ENCODE results near the gene MRPS24.
"Not testable (repeated sequence)": the region's sequence is repeated elsewhere in the genome, so short reads cannot be mapped to it uniquely, and the experiment has no call there.

The MRPS24 gene

DNA sequence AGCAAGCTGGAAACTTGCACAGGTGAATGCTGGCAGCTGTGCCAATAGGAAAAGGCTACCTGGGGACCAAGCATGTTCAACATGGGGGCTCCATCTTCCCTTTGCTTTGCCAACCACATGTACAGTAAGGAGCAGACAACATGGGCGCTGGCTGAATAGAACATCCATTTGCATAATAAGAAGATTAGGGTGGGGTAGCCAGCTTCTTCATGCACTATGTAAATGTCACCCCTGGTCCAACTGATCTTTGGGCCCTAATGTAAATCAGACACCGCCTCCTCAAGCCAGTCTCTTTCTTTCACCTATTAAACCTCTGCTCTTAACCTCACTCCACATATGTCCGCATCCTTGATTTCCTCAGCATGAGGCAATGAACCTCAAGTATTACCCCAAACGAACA is 26.0 kb downstream of the MRPS24 start:
- in situ Hi-C loops (cut with MboI; ENCODE audit: low sequenced_read_pairs): no loop called here

DNA sequence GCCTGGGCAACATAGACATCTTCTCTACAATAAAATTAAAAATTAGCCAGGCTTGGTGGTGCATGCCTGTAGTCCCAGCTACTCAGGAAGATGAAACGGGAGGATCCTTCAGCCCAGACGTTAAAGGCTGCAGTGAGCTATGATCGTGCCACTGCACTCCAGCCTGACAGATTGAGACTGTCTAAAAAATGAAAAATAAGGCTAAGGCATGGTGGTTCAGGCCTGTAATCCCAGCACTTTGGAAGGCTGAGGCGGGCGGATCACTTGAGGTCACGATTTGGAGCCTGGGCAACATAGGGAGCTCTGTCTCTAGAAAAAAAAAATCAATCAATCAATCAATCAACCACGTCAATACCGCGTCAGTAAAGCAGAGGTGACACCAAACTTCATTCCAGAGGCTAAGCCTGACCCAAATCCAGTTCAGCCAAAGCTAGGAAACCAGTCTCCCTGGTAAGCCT is 31.1 kb downstream of the MRPS24 start:
- in situ Hi-C loops (cut with MboI; ENCODE audit: low sequenced_read_pairs): no loop called here

DNA sequence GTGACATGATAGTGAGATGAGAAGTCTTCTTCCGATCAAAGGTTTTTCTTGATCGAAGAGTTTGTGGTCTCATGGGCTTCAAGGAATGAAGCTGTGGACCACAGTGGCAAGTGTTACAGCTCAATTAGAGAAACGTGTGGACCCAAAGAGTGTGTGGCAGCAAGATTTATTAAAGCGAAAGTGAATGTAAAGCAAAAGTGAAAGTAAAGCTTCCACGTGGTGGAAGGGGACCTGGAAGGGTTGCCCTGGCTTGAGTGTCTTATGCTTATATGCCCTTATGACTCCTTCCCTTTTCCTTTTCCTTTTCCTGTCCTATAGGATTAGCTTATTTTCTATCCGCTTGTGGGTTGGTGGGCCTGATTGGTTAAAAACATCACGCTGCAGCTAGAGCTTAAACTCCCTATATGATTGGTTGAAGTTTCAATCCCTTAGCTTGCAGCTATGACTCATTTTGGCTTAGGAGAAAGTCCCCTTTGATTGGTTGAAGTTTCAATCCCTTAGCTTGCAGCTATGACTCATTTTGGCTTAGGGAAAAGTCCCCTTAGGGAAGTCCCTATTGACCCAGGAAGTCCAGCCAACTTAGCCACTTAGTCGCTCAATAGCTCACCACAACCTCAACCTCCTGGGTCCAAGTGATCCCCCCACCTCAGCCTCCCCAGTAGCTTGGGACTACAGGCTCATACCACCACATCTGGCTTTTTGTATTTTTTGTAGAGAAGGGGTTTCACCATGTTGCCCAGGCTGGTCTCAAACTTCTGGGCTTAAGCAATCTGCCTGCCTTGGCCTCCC is 34.7 kb downstream of the MRPS24 start:
- in situ Hi-C loops (cut with MboI; ENCODE audit: low sequenced_read_pairs): no loop called here

DNA sequence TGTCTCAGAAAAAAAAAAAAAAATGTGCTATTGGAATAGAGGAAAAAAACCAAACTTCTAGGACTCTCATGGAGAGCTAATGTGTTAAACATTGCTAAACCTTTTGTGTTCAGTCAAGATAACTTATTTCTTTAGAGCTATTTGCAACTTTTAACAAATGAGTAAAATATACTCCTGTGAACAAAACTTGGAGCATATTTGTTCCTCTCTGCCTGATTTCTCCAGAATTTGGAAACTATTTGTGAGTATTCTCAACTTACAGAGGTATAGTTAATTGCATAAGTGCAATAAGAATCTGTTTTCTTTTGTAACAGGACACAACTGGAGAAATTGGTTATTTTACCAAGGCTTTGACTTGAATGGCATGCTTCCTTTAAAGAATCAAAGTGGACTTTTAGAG is 38.4 kb downstream of the MRPS24 start:
- in situ Hi-C loops (cut with MboI; ENCODE audit: low sequenced_read_pairs): not testable (repeated sequence)

DNA sequence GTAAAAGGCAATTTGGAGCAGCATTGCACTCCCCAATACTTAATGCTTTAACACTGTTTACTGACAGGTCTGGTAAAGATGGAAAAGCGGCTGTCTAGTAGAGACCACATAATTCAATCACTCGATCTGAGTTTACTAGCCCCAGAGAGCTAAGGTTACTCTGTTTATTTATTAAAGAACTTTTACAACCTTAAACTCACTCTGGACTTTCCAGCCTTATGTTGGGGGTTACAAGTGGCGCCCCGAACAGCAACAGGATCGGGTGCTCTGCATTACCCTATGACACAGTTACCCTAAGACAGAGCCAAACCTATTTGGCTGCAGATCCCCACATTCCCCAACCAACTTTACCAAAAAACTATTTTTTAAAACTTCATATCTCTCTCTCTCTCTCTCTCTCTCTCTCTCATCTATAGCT is 43.9 kb downstream of the MRPS24 start:
- in situ Hi-C loops (cut with MboI; ENCODE audit: low sequenced_read_pairs): no loop called here

DNA sequence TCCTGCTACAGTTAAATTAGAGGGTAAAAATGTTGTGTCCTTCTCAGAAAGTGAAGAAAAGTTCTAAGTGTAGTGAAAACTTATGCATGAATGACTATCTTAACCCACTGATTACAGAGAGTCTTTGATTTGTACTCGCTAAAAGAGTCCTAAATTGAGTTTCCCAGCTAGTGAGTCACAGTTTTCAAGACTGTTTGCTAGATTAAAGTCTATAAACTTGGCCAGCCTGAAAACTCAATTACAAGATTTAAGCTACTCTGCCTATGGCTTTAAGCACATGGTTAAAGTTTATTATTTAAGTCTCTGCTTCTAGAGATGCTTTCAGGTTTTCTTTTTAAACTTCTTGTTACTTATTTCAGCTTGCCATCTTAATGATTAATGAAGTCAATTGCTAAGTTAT is 44.4 kb downstream of the MRPS24 start:
- in situ Hi-C loops (cut with MboI; ENCODE audit: low sequenced_read_pairs): no loop called here

DNA sequence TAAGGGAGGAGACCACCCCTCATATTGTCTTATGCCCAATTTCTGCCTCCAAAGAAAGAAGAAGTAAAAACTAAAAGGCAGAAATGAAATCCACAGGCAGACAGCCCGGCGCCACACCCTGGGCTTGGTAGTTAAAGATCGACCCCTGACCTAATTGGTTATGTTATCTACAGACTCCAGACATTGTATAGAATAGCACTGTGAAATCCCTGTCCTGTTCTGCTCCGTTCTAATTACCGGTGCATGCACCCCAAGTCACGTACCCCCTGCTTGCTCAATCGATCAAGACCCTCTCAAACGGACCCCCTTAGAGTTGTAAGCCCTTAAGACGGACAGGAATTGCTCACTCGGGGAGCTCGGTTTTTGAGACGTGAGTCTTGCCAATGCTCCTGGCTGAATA is 44.8 kb downstream of the MRPS24 start:
- in situ Hi-C loops (cut with MboI; ENCODE audit: low sequenced_read_pairs): not testable (repeated sequence)

DNA sequence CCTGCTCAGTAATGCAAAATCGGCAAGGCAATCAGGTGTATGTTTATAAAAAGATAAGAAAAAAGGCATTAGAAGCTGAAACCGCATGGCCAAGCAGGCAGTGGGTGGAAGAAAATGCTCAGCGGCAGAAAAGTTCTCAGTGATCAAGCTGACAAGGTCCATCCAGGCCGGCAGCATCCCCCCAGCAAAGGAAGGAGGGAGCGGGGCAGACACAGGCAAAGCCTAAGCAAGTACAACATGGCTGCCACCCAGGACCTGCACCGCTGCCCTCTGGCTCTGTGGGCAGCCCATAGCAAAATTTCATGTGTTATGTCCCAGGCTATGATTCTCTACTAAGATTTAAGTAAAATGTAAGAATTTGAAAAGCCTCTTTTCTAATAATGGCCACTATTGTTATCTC is 45.4 kb downstream of the MRPS24 start:
- in situ Hi-C loops (cut with MboI; ENCODE audit: low sequenced_read_pairs): no loop called here

DNA sequence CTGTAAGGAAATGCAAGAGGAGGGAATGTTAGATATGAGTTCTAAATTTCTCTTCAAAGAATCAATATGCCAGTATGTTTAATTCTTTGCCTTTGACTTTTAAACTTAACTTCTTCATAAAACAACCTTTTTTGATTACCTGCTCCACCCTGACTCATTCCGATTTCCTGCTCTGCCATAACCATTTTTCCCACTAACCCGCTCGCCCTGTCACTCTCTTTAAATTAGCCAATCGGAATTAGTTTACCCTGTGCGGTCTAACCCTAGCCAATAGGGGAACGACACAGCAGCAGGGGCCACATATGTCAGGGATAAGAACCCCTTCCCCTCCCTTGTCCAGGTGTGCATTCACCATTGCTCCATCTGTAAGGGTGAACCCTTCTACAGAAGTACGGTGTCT is 45.9 kb downstream of the MRPS24 start:
- in situ Hi-C loops (cut with MboI; ENCODE audit: low sequenced_read_pairs): not testable (repeated sequence)
